HL-60 (cell line): ENCODE results near the gene NAT14.

Experiments used
- CTCF ChIP-seq: IDR thresholded peaks from one replicate; pipeline ENCODE4 v1.5.1; 2011; ENCODE audit warnings: low read length, control low read depth, inconsistent platforms; ENCODE audit not compliant: insufficient read depth
- POLR2AphosphoS5 ChIP-seq: IDR thresholded peaks from 2 replicates; pipeline ENCODE4 v1.6.1; 2012; ENCODE audit warnings: low read depth

- TF ChIP-seq CTCF (no peak), POLR2AphosphoS5 (no peak)
Measured at GRCh38 chr19:55443824-55444480, 41.0 kb upstream of the NAT14 start.
